Osteoblast (primary cell): Measurements from ENCODE around the gene PRAMEF27. TPM values are rescaled to one million over a fixed set of nuclear protein-coding genes. Genes with fewer than 3 reads are reported as not detected.
"Not testable (repeated sequence)": the region's sequence is repeated elsewhere in the genome, so short reads cannot be mapped to it uniquely, and the experiment has no call there.

Experiments
- DNase-seq: peaks from one replicate; pipeline ENCODE4 v3.0.0; 2011; ENCODE audit warnings: low spot score, mixed read lengths; ENCODE audit not compliant: insufficient read length; ENCODE audit errors: missing footprints
- H2AFZ ChIP-seq: 2 replicates; pipeline ENCODE4 v1.6.0; 2011; ENCODE audit warnings: mild to moderate bottlenecking, low read length
- H3K27ac ChIP-seq: 2 replicates; pipeline ENCODE4 v1.5.1; 2011; ENCODE audit warnings: mild to moderate bottlenecking, low read depth, low read length, moderate library complexity
- H3K27me3 ChIP-seq: 2 replicates; pipeline ENCODE4 v1.6.0; 2012; ENCODE audit warnings: mild to moderate bottlenecking, control low read depth, inconsistent platforms, low read length, moderate library complexity; ENCODE audit not compliant: insufficient read depth
- H3K36me3 ChIP-seq: 2 replicates; pipeline ENCODE4 v1.5.1; 2011; ENCODE audit warnings: mild to moderate bottlenecking, low read length, control low read depth, moderate library complexity; ENCODE audit not compliant: insufficient read depth
- H3K4me1 ChIP-seq: 2 replicates; pipeline ENCODE4 v1.5.1; 2011; ENCODE audit warnings: mild to moderate bottlenecking, low read length, control low read depth, moderate library complexity; ENCODE audit not compliant: insufficient read depth
- H3K4me2 ChIP-seq: 2 replicates; pipeline ENCODE4 v1.6.0; 2011; ENCODE audit warnings: mild to moderate bottlenecking, low read length; ENCODE audit not compliant: insufficient read depth
- H3K4me3 ChIP-seq: fragments of 200-600 bp; sonication (generic); 3 replicates; pipeline ENCODE4 v1.5.1; 2012; ENCODE audit warnings: mild to moderate bottlenecking, low read length, inconsistent platforms; ENCODE audit not compliant: insufficient read depth
- H3K79me2 ChIP-seq: 2 replicates; pipeline ENCODE4 v1.6.0; 2012; ENCODE audit warnings: mild to moderate bottlenecking, low read length, control low read depth, inconsistent platforms; ENCODE audit not compliant: insufficient read depth
- H3K9me3 ChIP-seq: 2 replicates; pipeline ENCODE4 v1.5.1; 2011; ENCODE audit warnings: low read depth, low read length, control low read depth
- H4K20me1 ChIP-seq: 2 replicates; pipeline ENCODE4 v1.6.0; 2012; ENCODE audit warnings: mild to moderate bottlenecking, low read length, control low read depth; ENCODE audit not compliant: insufficient read depth
- total RNA-seq: library from RNA; depleted of rRNA; stranded (reverse); fragments of >200 nt; gene quantifications from 2 replicates; pipeline ENCODE4 v1.2.3, GENCODE V29; 2012

The PRAMEF27 gene
- total RNA-seq: not detected in 2 replicates

- not testable (repeated sequence) for H4K20me1 ChIP-seq, H3K4me1 ChIP-seq, DNase-seq, H3K9me3 ChIP-seq, H3K79me2 ChIP-seq, H3K4me2 ChIP-seq, H3K36me3 ChIP-seq, H2AFZ ChIP-seq, H3K27me3 ChIP-seq, H3K4me3 ChIP-seq, H3K27ac ChIP-seq
These were observed at the start of gene PRAMEF27 for GRCh38 chr1:13056475-13056874. TSS of gene PRAMEF27 (minus strand) at chr1:13056575. CDS start at chr1:13053659, 2,916 bp downstream.

- DNase-seq: not testable (repeated sequence)
These were observed 14.1 kb upstream of the PRAMEF27 start, which contains the start of gene PRAMEF25 for GRCh38 chr1:13070474-13070873. TSS of gene PRAMEF25 (plus strand) at chr1:13070774. CDS start at chr1:13073694, 2,920 bp downstream.

DNA sequence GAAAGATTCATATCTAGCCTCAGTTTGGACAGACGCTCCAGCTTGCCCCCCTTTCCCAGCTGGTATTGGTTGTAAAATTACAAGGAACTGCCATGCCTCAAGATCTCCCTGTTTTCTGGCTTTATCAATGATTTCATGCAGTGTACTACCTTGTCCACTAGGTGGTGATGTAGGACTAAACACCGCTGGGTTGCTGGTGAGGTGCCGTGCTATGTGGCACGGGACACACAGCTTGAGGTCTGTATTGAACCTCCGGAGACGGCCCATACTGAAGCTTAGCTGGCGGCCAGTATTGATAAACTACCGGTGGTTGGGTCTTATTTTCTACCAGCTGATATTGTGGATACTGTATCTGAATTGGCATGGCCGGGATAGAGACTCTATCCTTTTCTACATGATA is 36.5 kb downstream of the PRAMEF27 start:
- not testable (repeated sequence) for H2AFZ ChIP-seq, H3K27me3 ChIP-seq, H4K20me1 ChIP-seq, H3K4me2 ChIP-seq, DNase-seq, H3K4me1 ChIP-seq, H3K4me3 ChIP-seq, H3K36me3 ChIP-seq, H3K27ac ChIP-seq, H3K9me3 ChIP-seq, H3K79me2 ChIP-seq

More at GRCh38 chr1:13070474-13070873, 14.1 kb upstream of the PRAMEF27 start, which contains the start of gene PRAMEF25:
- H3K9me3 ChIP-seq, H3K27me3 ChIP-seq, H3K79me2 ChIP-seq, H2AFZ ChIP-seq, H3K4me3 ChIP-seq, H3K27ac ChIP-seq, H3K4me1 ChIP-seq, H4K20me1 ChIP-seq, H3K36me3 ChIP-seq, H3K4me2 ChIP-seq: not testable (repeated sequence)

- not testable (repeated sequence) for DNase-seq, H4K20me1 ChIP-seq, H3K4me2 ChIP-seq
These were observed 44.4 kb downstream of the PRAMEF27 start for GRCh38 chr1:13011932-13012331.

GRCh38 chr1:13009348-13009747 is 47.0 kb downstream of the PRAMEF27 start:
- not testable (repeated sequence) for H3K4me2 ChIP-seq, H3K36me3 ChIP-seq, H3K79me2 ChIP-seq, H3K27ac ChIP-seq, H3K27me3 ChIP-seq, H3K4me1 ChIP-seq, H2AFZ ChIP-seq, H4K20me1 ChIP-seq, H3K4me3 ChIP-seq, H3K9me3 ChIP-seq, DNase-seq

More at GRCh38 chr1:13011932-13012331, 44.4 kb downstream of the PRAMEF27 start:
- not testable (repeated sequence) for H3K27ac ChIP-seq, H3K4me3 ChIP-seq, H2AFZ ChIP-seq, H3K27me3 ChIP-seq, H3K79me2 ChIP-seq, H3K36me3 ChIP-seq, H3K9me3 ChIP-seq, H3K4me1 ChIP-seq

DNA sequence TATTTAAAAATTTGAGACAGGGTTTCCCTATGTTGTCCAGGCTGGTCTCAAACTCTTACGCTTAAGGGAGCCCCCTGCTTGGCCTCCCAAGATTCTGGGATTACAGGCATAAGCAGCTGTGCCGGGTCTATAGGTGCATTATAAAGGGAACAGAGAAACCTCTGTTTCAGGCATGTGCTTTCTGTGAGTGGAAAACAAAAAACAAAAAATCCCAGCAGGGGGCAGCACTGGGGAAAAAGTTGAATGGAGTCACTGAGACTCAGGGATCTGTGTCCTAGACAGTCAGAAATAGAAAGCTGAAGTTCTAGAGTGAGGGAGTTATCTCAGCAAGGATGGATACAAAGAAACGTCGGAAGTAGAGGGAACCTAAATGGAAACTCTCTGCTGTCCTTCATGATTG is 50.6 kb downstream of the PRAMEF27 start:
- H3K4me3 ChIP-seq, H4K20me1 ChIP-seq, H3K27me3 ChIP-seq, H2AFZ ChIP-seq, H3K9me3 ChIP-seq, H3K36me3 ChIP-seq, DNase-seq, H3K27ac ChIP-seq, H3K4me1 ChIP-seq, H3K4me2 ChIP-seq, H3K79me2 ChIP-seq: not testable (repeated sequence)

Other genes starting within 250 kb of the PRAMEF27 start
- gene PRAMEF11, start 225.2 kb downstream of the PRAMEF27 start, total RNA-seq: not detected in 2 replicates
- gene HNRNPCL1, start 207.9 kb downstream of the PRAMEF27 start, total RNA-seq: not detected in 2 replicates
- not detected in 2 replicates for gene PRAMEF2, start 199.5 kb downstream of the PRAMEF27 start, total RNA-seq
- not detected in 2 replicates for gene PRAMEF4, start 170.4 kb downstream of the PRAMEF27 start, total RNA-seq
- gene PRAMEF10, start 158.3 kb downstream of the PRAMEF27 start, total RNA-seq: not detected in 2 replicates
- not detected in 2 replicates for gene PRAMEF7, start 140.0 kb downstream of the PRAMEF27 start, total RNA-seq
- not detected in 2 replicates for gene PRAMEF6, start 109.0 kb downstream of the PRAMEF27 start, total RNA-seq
- gene HNRNPCL3, start 4.2 kb upstream of the PRAMEF27 start, total RNA-seq: not detected in 2 replicates
- not detected in 2 replicates for gene PRAMEF25, start 14.2 kb upstream of the PRAMEF27 start, total RNA-seq
- gene HNRNPCL2, start 60.3 kb upstream of the PRAMEF27 start, total RNA-seq: not detected in 2 replicates
- gene PRAMEF26, start 99.4 kb upstream of the PRAMEF27 start, total RNA-seq: not detected in 2 replicates
- gene HNRNPCL4, start 109.1 kb upstream of the PRAMEF27 start, total RNA-seq: not detected in 2 replicates
- not detected in 2 replicates for gene PRAMEF9, start 115.3 kb upstream of the PRAMEF27 start, total RNA-seq
- not detected in 2 replicates for gene PRAMEF13, start 144.8 kb upstream of the PRAMEF27 start, total RNA-seq
- not detected in 2 replicates for gene PRAMEF18, start 169.6 kb upstream of the PRAMEF27 start, total RNA-seq
- not detected in 2 replicates for gene PRAMEF5, start 197.6 kb upstream of the PRAMEF27 start, total RNA-seq
- gene PRAMEF8, start 228.6 kb upstream of the PRAMEF27 start, total RNA-seq: under 0.01 TPM in 1 of 2 replicates, not detected in the other
- not detected in 2 replicates for gene PRAMEF33, start 247.0 kb upstream of the PRAMEF27 start, total RNA-seq